K562 (cell line): ENCODE measurements around the gene SUPT7L. TPM values are rescaled to one million over a fixed set of nuclear protein-coding genes. Genes with fewer than 3 reads are reported as not detected.

Experiments
- CCNT2 ChIP-seq: IDR thresholded peaks from 2 replicates; pipeline ENCODE4 v1.6.1; 2011; ENCODE audit warnings: borderline replicate concordance, low read depth, mild to moderate bottlenecking, moderate library complexity, mixed read lengths, low read length; ENCODE audit not compliant: insufficient read length; ENCODE audit errors: extremely low read depth
- JUN ChIP-seq, 2 experiments: sonication (generic) in 1 of 2; formaldehyde crosslinking in 1 of 2; IDR thresholded peaks; 2 replicates each; pipeline versions ENCODE4 v1.6.1 to v1.8.0; 2012 to 2022; ENCODE audit warnings: borderline replicate concordance in 2 of 2, mild to moderate bottlenecking in 2 of 2, improper control_type of control experiment in 1 of 2, low read depth in 1 of 2, low read length in 1 of 2, missing genetic modification reagents in 1 of 2
- VEZF1 ChIP-seq: fragments of 200-800 bp; sonication (Bioruptor generic); IDR thresholded peaks from 2 replicates; pipeline ENCODE4 v1.6.1; 2017; ENCODE audit warnings: missing genetic modification characterization, missing compliant biosample characterization
- ZNF134 ChIP-seq: fragments of 250-450 bp; sonication (Bioruptor Pico); conservative IDR thresholded peaks from 2 replicates; pipeline ENCODE4 v1.4.0; 2020
- ZNF41 ChIP-seq: fragments of 250-450 bp; sonication (Bioruptor Pico); conservative IDR thresholded peaks from 2 replicates; pipeline ENCODE4 v1.4.0; 2020; ENCODE audit warnings: mild to moderate bottlenecking
- ZNF561 ChIP-seq: fragments of 450-650 bp; formaldehyde crosslinking; conservative IDR thresholded peaks from 2 replicates; pipeline ENCODE4 v1.4.0; 2020; ENCODE audit warnings: mild to moderate bottlenecking, moderate library complexity
- polyA plus RNA-seq, 8 experiments: library from polyadenylated mRNA; depleted of rRNA in 4 of 8; stranded (reverse) in 5 of 8; unstranded in 3 of 8; fragments of >200 nt; fragmentation: Nextera tagmentation in 2 of 8; fragmentation: Illumina TruSeq in 1 of 8; extraction: Ambion mirVana in 2 of 8; extraction: Trizol in 1 of 8; gene quantifications; 2 replicates each; pipeline versions ENCODE4 v1.2.1 to v1.2.3, GENCODE V29; 2011 to 2014; ENCODE audit warnings: inconsistent platforms in 1 of 8, missing spikeins in 1 of 8
- total RNA-seq, 7 experiments: library from RNA; depleted of rRNA in 6 of 7; stranded (reverse); fragments of >200 nt in 6 of 7; fragmentation: Illumina TruSeq in 2 of 7; extraction: Trizol in 2 of 7; gene quantifications; 2 replicates each; pipeline versions ENCODE4 v1.2.1 to v1.2.3, GENCODE V29; 2011 to 2021; ENCODE audit warnings: low replicate concordance in 1 of 7
- TF ChIP-seq, protein P1 (sequence below): conservative IDR thresholded peaks from 2 replicates; pipeline ENCODE4 v1.6.1; 2011; ENCODE audit warnings: low read depth, mild to moderate bottlenecking, low read length; ENCODE audit not compliant: control insufficient read depth
- TF ChIP-seq, protein P2 (sequence below): fragments of 250-450 bp; sonication (Bioruptor Pico); IDR thresholded peaks from 2 replicates; pipeline ENCODE4 v1.4.0; 2020; ENCODE audit warnings: mild to moderate bottlenecking, moderate library complexity, borderline replicate concordance

SUPT7L gene
- total and polyA plus RNA-seq, 9 of the 15 experiments (the other 6 are each of a cell fraction or from before 2014, with no cell fraction given), result 22.0 to 72.8 (median 40.2) TPM

GRCh38 chr2:27628767-27629709 lies 34.4 kb downstream of the SUPT7L start, which contains the start of the genes CCDC121 and GPN1 (continued):
- TF ChIP-seq VEZF1 (peak; percentile 49; the same call in 1 of the 2 replicates), ZNF134 (no peak), ZNF41 (CRISPR knock-in tag) (no peak), CCNT2 (peak; percentile 21), ZNF561 (no peak), JUN (IDR thresholded peaks at IDR 0.05; ENCODE audit: borderline replicate concordance, low read depth, low read length) (peak; percentile 53; the same call in 1 of the 2 replicates), JUN (CRISPR knock-in tag; IDR thresholded peaks at IDR 0.05; ENCODE audit: borderline replicate concordance) (peak; percentile 83; the same call in 1 of the 2 replicates)
- TF ChIP-seq, protein P1, sequence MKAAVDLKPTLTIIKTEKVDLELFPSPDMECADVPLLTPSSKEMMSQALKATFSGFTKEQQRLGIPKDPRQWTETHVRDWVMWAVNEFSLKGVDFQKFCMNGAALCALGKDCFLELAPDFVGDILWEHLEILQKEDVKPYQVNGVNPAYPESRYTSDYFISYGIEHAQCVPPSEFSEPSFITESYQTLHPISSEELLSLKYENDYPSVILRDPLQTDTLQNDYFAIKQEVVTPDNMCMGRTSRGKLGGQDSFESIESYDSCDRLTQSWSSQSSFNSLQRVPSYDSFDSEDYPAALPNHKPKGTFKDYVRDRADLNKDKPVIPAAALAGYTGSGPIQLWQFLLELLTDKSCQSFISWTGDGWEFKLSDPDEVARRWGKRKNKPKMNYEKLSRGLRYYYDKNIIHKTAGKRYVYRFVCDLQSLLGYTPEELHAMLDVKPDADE, result peak; percentile 77; the same call in 1 of the 2 replicates
- TF ChIP-seq, protein P2, sequence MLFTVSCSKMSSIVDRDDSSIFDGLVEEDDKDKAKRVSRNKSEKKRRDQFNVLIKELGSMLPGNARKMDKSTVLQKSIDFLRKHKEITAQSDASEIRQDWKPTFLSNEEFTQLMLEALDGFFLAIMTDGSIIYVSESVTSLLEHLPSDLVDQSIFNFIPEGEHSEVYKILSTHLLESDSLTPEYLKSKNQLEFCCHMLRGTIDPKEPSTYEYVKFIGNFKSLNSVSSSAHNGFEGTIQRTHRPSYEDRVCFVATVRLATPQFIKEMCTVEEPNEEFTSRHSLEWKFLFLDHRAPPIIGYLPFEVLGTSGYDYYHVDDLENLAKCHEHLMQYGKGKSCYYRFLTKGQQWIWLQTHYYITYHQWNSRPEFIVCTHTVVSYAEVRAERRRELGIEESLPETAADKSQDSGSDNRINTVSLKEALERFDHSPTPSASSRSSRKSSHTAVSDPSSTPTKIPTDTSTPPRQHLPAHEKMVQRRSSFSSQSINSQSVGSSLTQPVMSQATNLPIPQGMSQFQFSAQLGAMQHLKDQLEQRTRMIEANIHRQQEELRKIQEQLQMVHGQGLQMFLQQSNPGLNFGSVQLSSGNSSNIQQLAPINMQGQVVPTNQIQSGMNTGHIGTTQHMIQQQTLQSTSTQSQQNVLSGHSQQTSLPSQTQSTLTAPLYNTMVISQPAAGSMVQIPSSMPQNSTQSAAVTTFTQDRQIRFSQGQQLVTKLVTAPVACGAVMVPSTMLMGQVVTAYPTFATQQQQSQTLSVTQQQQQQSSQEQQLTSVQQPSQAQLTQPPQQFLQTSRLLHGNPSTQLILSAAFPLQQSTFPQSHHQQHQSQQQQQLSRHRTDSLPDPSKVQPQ (CRISPR knock-in tag), result no peak
